Brain microvascular endothelial cell (primary cell): Measurements from ENCODE around the gene CDH22.

Experiments used
- DNase-seq: peaks from one replicate; pipeline ENCODE4 v3.0.0-alpha.2; 2020
- H3K27ac ChIP-seq: fragments of 250-450 bp; sonication (Bioruptor Pico); 2 replicates; pipeline ENCODE4 v1.5.1; 2020; ENCODE audit warnings: mild to moderate bottlenecking, moderate library complexity
- H3K27me3 ChIP-seq: fragments of 250-450 bp; sonication (Bioruptor Pico); replicated peaks from 2 replicates; pipeline ENCODE4 v1.5.1; 2020; ENCODE audit warnings: mild to moderate bottlenecking
- H3K36me3 ChIP-seq: fragments of 250-450 bp; sonication (Bioruptor Pico); replicated peaks from 2 replicates; pipeline ENCODE4 v1.5.1; 2020; ENCODE audit warnings: mild to moderate bottlenecking
- H3K4me3 ChIP-seq: 2 replicates; pipeline ENCODE4 v1.5.1; 2011; ENCODE audit warnings: low read depth, mild to moderate bottlenecking, control low read depth, low read length, moderate library complexity
- in situ Hi-C: cut with HindIII; loops from 2 replicates; pipeline ENCODE4 v1.10.0; 2017; ENCODE audit warnings: low sequenced_read_pairs, low pct_ligation_motif_present
- TF ChIP-seq, protein P1 (sequence below): IDR thresholded peaks from 2 replicates; pipeline ENCODE4 v1.5.1; 2011; ENCODE audit warnings: low read depth, mild to moderate bottlenecking, moderate library complexity, low read length, control low read depth, inconsistent platforms; ENCODE audit errors: missing control alignments

CDH22 gene

DNA sequence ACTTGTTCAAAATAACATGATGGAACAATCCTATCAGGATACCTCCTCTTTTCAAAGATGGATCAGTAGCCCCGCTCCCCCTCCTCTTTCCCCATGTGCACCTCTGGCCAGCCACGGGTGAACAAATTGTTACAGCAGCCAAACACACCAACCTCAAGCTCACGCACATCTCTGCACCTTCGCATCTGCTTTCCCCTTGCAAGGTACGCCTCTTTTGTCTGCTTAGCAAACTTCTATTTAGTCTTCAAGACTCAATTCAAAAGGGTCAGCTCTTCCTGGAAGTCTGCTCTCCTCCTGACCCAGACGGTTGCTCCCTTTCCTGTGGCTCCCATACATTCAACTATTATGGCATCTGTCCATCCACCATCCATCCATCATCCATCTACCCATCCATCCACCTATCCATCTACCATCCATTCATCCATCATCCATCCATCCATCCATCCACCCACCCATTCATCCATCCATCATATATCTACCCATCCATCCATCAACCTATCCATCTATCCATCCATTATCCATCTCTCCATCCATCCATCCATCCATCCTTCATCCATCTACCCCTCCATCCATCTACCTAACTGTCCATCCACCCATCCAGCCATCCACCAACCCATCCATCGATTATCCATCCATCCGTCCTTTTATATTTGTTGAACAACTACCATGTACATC, 36.3 kb upstream of the CDH22 start:
- Histone ChIP-seq H3K27me3 (peaks cover 29% of the 10 kb centered on the region), H3K27ac (no peak overlapping the region), H3K36me3 (no peaks in the 10 kb centered on the region), H3K4me3 (no peak overlapping the region)
- TF ChIP-seq, protein P1, sequence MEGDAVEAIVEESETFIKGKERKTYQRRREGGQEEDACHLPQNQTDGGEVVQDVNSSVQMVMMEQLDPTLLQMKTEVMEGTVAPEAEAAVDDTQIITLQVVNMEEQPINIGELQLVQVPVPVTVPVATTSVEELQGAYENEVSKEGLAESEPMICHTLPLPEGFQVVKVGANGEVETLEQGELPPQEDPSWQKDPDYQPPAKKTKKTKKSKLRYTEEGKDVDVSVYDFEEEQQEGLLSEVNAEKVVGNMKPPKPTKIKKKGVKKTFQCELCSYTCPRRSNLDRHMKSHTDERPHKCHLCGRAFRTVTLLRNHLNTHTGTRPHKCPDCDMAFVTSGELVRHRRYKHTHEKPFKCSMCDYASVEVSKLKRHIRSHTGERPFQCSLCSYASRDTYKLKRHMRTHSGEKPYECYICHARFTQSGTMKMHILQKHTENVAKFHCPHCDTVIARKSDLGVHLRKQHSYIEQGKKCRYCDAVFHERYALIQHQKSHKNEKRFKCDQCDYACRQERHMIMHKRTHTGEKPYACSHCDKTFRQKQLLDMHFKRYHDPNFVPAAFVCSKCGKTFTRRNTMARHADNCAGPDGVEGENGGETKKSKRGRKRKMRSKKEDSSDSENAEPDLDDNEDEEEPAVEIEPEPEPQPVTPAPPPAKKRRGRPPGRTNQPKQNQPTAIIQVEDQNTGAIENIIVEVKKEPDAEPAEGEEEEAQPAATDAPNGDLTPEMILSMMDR, result no peak
- in situ Hi-C loops, result no loop called here
- no peak for DNase-seq

GRCh38 chr20:46343975-46344357, 35.7 kb upstream of the CDH22 start:
- Histone ChIP-seq H3K27ac (no peak overlapping the region), H3K36me3 (no peaks in the 10 kb centered on the region), H3K4me3 (no peak overlapping the region), H3K27me3 (peaks cover 29% of the 10 kb centered on the region)
- TF ChIP-seq, protein P1, result no peak
- in situ Hi-C loops, result no loop called here
- no peak for DNase-seq

DNA sequence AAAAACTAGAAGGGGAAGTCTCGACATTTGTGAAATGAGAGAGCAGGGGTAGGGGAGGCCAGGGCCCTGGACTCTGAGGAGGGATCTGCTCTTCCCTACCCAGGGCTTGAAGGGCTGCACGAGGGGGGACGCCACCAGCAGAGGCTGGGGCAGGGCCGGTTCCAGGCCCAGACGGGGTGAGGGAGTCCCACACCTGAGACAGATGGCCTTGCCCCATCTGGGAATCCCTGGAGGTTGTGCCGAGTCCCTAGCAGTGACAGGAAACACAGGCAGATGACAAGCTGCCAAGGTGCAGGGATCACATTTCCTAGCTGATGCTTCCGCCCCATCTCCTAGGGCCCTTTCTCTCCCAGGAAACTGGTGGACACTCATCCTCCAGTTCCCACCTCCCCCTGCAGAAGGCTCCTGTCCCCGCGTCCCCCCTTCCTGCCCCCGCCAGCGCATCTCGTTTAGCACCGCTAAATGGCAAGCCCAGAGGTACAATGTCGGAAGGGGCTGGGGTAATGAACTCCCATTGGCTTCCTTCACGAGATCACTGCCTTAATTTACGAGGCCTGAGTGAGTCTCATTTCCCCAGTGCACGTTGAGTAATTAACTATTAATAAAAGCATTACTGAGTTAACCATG, 35.2 kb upstream of the CDH22 start:
- no peaks in the 10 kb centered on the region for H3K36me3 ChIP-seq
- DNase-seq, result no peak
- TF ChIP-seq, protein P1, result no peak
- H3K27me3 ChIP-seq, result peaks cover 34% of the 10 kb centered on the region
- in situ Hi-C loops, result no loop called here
- H3K4me3 ChIP-seq, result no peak overlapping the region
- no peak overlapping the region for H3K27ac ChIP-seq

DNA sequence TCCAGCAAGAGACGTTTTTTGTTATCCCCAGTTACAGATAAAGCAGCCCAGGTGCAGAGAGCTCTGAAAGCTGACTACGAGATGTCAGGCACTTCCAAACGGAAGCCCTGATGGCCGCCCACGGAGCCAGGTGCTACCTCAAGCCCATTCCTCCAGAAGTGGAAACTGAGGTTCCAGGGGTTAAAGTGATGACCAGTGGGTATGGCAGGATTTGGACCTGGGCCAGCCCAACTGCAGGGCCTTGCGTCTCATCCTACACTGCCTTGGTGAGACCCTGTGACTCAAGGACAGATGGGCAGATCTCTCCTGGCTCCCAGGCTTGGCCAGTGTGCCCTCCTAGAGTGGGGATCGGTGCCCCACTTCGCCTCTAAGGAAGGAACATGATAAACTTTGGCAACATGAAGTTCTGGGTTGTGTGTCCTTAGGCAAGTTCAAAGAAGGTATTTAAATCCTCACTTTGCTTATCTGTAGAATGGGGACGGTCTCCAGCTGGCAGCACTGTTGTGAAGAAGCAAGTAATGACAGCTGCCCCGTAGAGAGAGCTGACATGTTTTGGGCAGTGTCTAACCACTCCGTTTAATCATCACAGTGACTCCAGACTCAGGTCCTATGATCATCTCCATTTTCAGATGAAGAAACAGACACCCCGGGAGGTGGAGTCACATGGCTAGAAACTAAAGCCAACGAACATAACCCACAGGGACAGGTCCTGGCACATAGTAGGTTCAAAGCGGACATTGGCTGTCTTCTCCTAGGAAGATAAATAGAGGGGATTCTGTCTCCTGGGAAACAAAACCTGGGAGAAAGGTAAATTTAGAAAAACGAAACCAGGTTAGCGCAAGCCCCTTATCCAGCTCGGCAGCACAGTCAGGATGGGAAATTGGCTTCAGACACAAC, 34.4 kb upstream of the CDH22 start:
- DNase-seq, result no peak
- Histone ChIP-seq H3K27me3 (peaks cover 39% of the 10 kb centered on the region), H3K27ac (no peak overlapping the region), H3K36me3 (no peaks in the 10 kb centered on the region), H3K4me3 (no peak overlapping the region)
- TF ChIP-seq, protein P1, result no peak
- in situ Hi-C loops, result no loop called here

- in situ Hi-C loops, result no loop called here
- TF ChIP-seq, protein P1, result no peak
- peaks cover 41% of the 10 kb centered on the region for H3K27me3 ChIP-seq
These were observed 33.7 kb upstream of the CDH22 start for GRCh38 chr20:46342010-46342378.

More at GRCh38 chr20:46342010-46342378, 33.7 kb upstream of the CDH22 start:
- no peaks in the 10 kb centered on the region for H3K36me3 ChIP-seq
- DNase-seq, result no peak
- no peak overlapping the region for H3K4me3 ChIP-seq
- H3K27ac ChIP-seq, result no peak overlapping the region
